Transverse colon (tissue), 4 donors: ENCODE data around the gene TTLL5. TPM values are rescaled to one million over a fixed set of nuclear protein-coding genes. Genes with fewer than 3 reads are reported as not detected.

Experiments used
- DNase-seq: peaks from one replicate; pipeline ENCODE4 v3.0.0-alpha.2; 2019
- H3K27ac ChIP-seq, 4 donors: fragments of 200-600 bp; sonication (generic); 2 replicates each; pipeline ENCODE4 v1.5.1; 2016 to 2018; ENCODE audit warnings: inconsistent platforms in 4 of 4
- H3K27me3 ChIP-seq: fragments of 200-600 bp; sonication (generic); 2 replicates; pipeline ENCODE4 v1.5.1; 2017; ENCODE audit warnings: inconsistent platforms
- H3K36me3 ChIP-seq, 4 donors: fragments of 200-600 bp; sonication (generic); 2 replicates each; pipeline ENCODE4 v1.5.1; 2017 to 2019; ENCODE audit warnings: inconsistent platforms in 4 of 4
- H3K4me1 ChIP-seq, 4 donors: fragments of 200-600 bp; sonication (generic); 2 replicates each; pipeline ENCODE4 v1.5.1; 2017 to 2020; ENCODE audit warnings: inconsistent platforms in 4 of 4
- H3K4me3 ChIP-seq, 4 donors: fragments of 200-600 bp; sonication (generic); 1 replicate in 1 of 4; 2 replicates in 3 of 4; pipeline versions ENCODE4 v1.5.1 to v1.6.1; 2017 to 2019; ENCODE audit warnings: inconsistent platforms in 4 of 4
- H3K9me3 ChIP-seq, 2 donors: fragments of 200-600 bp; sonication (generic); 2 replicates each; pipeline ENCODE4 v1.5.1; 2017 to 2019; ENCODE audit warnings: inconsistent platforms in 2 of 2
- EP300 ChIP-seq: sonication (generic); formaldehyde crosslinking; IDR thresholded peaks from one replicate; pipeline ENCODE4 v1.6.1; 2017; ENCODE audit warnings: antibody characterized with exemption, low read depth
- POLR2A ChIP-seq: fragments of 450-650 bp; IDR thresholded peaks from one replicate; pipeline ENCODE4 v1.6.1; 2016; ENCODE audit warnings: antibody characterized with exemption, mild to moderate bottlenecking, moderate library complexity
- POLR2AphosphoS5 ChIP-seq, 3 donors: sonication (generic); formaldehyde crosslinking; IDR thresholded peaks; one replicate each; pipeline ENCODE4 v1.6.1; 2016; ENCODE audit warnings: antibody characterized with exemption in 3 of 3
- WGBS, 2 donors: methylation state at CpG; one replicate each; pipeline ENCODE4 v1.1.5; 2018; ENCODE audit warnings: low coverage in 1 of 2; 5-methylcytosine and 5-hydroxymethylcytosine counted together
- in situ Hi-C, 4 donors: fragments of 200-750 bp; cut with MboI; loops; one replicate each; pipeline versions ENCODE4 v1.15.0 to v1.15.1; 2017; ENCODE audit warnings: low sequenced_read_pairs in 3 of 4, low pct_ligation_motif_present in 1 of 4, low pct_unique_long_range_greater_than_20kb in 1 of 4
- intact Hi-C: fragments of 100-400 bp; cut with DNase I; formaldehyde crosslinking; loops from one replicate; pipeline ENCODE4 v1.15.1; 2023; ENCODE audit warnings: low total_unique reads
- total RNA-seq, 4 donors: library from RNA; depleted of rRNA; stranded (reverse); fragments of >200 nt; gene quantifications; one replicate each; pipeline ENCODE4 v1.1.0, GENCODE V29; 2016
- TF ChIP-seq, protein P1 (sequence below), 5 experiments: fragments of 200-600 bp in 3 of 5; fragments of 450-650 bp in 2 of 5; sonication (generic) in 3 of 5; IDR thresholded peaks; 1 replicate in 2 of 5; 2 replicates in 3 of 5; pipeline ENCODE4 v1.5.1; 2016 to 2017; ENCODE audit warnings: antibody characterized with exemption in 5 of 5, inconsistent platforms in 3 of 5, mild to moderate bottlenecking in 2 of 5, moderate library complexity in 1 of 5

TTLL5 gene
- total RNA-seq, 4 donors from 2014 or later, result 16.1 to 264 (median 40.8) TPM

GRCh38 chr14:75911883-75912282 is 250.8 kb downstream of the TTLL5 start:
- peak overlapping the region in 2 of 4 donors; percentile 5 to 21 for H3K27ac ChIP-seq
- TF ChIP-seq POLR2A (no peak), EP300 (no peak), POLR2AphosphoS5 (IDR thresholded peaks at IDR 0.05) (no peak)
- TF ChIP-seq, protein P1, sequence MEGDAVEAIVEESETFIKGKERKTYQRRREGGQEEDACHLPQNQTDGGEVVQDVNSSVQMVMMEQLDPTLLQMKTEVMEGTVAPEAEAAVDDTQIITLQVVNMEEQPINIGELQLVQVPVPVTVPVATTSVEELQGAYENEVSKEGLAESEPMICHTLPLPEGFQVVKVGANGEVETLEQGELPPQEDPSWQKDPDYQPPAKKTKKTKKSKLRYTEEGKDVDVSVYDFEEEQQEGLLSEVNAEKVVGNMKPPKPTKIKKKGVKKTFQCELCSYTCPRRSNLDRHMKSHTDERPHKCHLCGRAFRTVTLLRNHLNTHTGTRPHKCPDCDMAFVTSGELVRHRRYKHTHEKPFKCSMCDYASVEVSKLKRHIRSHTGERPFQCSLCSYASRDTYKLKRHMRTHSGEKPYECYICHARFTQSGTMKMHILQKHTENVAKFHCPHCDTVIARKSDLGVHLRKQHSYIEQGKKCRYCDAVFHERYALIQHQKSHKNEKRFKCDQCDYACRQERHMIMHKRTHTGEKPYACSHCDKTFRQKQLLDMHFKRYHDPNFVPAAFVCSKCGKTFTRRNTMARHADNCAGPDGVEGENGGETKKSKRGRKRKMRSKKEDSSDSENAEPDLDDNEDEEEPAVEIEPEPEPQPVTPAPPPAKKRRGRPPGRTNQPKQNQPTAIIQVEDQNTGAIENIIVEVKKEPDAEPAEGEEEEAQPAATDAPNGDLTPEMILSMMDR (IDR thresholded peaks at IDR 0.05), result no peak
- H3K36me3 ChIP-seq, result no peaks in the 10 kb centered on the region
- no peaks in the 10 kb centered on the region for H3K9me3 ChIP-seq
- H3K4me3 ChIP-seq, result no peak overlapping the region
- peak; percentile 57 for DNase-seq
- in situ Hi-C loops (no loop called here), intact Hi-C loops (no loop called here)
- peaks cover 0 to 39% (median 9%) of the 10 kb centered on the region in 4 donors for H3K4me1 ChIP-seq
- no peaks in the 10 kb centered on the region for H3K27me3 ChIP-seq
- 57% methylated on average over 7 of the region's 7 CpGs; no CpG with 5 or more reads in 1 of the 2 donors for WGBS, 2 donors

DNA sequence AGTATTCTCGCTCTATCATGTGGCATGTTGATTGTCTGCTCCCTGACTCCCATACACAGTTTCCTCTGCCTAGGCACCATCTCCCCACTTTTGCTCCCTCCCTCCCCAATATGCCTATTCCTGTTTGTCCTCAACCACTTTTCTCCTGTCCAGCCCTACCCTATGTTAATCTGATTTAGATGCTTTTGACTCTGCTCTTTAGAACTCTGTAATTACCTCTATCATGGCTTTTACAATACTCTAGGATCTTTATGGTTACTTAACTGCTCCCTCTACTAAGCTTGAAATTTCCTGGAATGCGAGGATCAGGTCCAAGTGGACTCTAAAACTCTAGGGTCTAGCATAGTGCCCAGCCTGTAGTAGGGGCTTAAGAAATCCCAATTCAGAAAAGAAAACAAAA is 252.1 kb downstream of the TTLL5 start:
- Histone ChIP-seq H3K27me3 (no peaks in the 10 kb centered on the region), H3K9me3 (no peaks in the 10 kb centered on the region), H3K4me3 (no peak overlapping the region), H3K36me3 (no peaks in the 10 kb centered on the region), H3K27ac (peak overlapping the region in 3 of 4 donors; percentile 2 to 35 (median 21)), H3K4me1 (peaks cover 0 to 39% (median 9%) of the 10 kb centered on the region in 4 donors)
- TF ChIP-seq, protein P1 (IDR thresholded peaks at IDR 0.05), result no peak
- TF ChIP-seq POLR2A (no peak), POLR2AphosphoS5 (IDR thresholded peaks at IDR 0.05) (no peak), EP300 (no peak)
- WGBS, 2 donors, result 64 to 67% methylated on average over 2 of the region's 2 CpGs
- intact Hi-C loops (no loop called here), in situ Hi-C loops (no loop called here)
- no peak for DNase-seq

DNA sequence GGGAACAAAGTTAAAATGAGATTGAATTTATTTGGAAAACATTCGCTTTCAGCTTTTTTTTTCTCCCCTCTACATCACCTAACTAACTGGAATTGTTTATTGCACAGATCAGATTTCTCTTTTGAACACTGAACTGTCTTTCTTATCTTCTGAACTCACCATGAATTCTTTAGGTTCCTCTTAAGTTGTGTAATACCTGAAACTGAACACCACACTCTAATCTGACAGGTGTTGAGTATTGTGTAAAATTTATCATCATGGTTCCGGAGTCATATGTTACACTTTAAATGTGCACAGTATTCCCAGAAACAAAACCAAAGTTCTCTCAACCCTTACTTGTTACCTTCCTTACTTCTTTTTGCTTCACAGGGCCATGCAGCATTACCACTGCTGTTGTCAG is 254.0 kb downstream of the TTLL5 start:
- Histone ChIP-seq H3K4me3 (no peak overlapping the region), H3K36me3 (no peaks in the 10 kb centered on the region), H3K27me3 (no peaks in the 10 kb centered on the region), H3K9me3 (no peaks in the 10 kb centered on the region), H3K27ac (no peak overlapping the region), H3K4me1 (peaks cover 0 to 36% (median 8%) of the 10 kb centered on the region in 4 donors)
- in situ Hi-C loops (no loop called here), intact Hi-C loops (no loop called here)
- TF ChIP-seq EP300 (no peak), POLR2AphosphoS5 (IDR thresholded peaks at IDR 0.05) (no peak), POLR2A (no peak)
- TF ChIP-seq, protein P1 (IDR thresholded peaks at IDR 0.05), result no peak
- 78 to 94% methylated on average over 2 of the region's 2 CpGs for WGBS, 2 donors
- DNase-seq, result no peak

DNA sequence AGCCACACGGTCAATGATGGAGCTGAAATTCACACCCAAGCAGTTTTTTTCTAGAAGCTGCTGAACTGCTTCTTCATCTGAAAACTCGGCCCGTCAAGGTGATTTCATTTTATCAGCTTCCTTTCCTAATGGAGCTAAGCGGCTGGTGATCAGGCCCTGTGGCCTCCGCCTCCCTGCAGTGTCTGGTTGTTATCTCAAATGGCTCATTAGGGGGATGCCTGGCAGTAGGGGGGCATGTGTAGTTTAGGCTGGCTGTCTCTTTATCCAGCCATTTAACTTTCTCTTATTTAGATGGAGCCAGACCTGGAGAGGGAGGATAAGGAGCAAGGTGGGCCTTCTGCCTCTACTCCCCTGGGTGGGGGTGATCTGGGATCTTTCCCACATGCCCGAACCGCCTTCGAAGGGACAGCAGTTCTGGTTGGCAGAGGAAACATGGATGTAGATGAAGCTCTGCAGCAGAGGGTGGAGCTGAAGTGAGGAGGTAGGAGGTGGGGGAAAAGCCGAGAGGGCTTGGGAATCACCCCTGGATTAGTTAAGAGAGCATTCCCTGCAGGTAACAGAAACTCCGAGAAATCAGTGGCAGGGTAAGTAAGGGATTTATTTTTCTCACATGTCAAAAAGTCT is 256.4 kb downstream of the TTLL5 start:
- 95 to 100% methylated on average over 1 to 10 of the region's 10 CpGs for WGBS, 2 donors
- Histone ChIP-seq H3K36me3 (no peaks in the 10 kb centered on the region), H3K27ac (no peak overlapping the region), H3K9me3 (no peaks in the 10 kb centered on the region), H3K4me1 (peaks cover 0 to 12% (median 3%) of the 10 kb centered on the region in 4 donors), H3K4me3 (no peak overlapping the region), H3K27me3 (no peaks in the 10 kb centered on the region)
- TF ChIP-seq POLR2AphosphoS5 (IDR thresholded peaks at IDR 0.05) (no peak), EP300 (no peak), POLR2A (no peak)
- TF ChIP-seq, protein P1 (IDR thresholded peaks at IDR 0.05), result no peak
- DNase-seq, result no peak
- in situ Hi-C loops, result no loop called here
- intact Hi-C loops, result no loop called here
